ENCODE data around the gene IMMP2L. TPM values are rescaled to one million over a fixed set of nuclear protein-coding genes. Genes with fewer than 3 reads are reported as not detected.

Gene IMMP2L
- total RNA-seq, 1 donor from 2014 or later, result 31.9 TPM

GRCh38 chr7:111164442-111164841 lies 397.9 kb downstream of the IMMP2L start:
- CTCF ChIA-PET, result no interaction called here
- no peak overlapping the region for H3K4me3 Mint-ChIP-seq
- POLR2A ChIA-PET, result no interaction called here
- intact Hi-C loops (cut with micrococcal nuclease), result no loop called here
- DNase-seq (no peak), ATAC-seq (ENCODE audit: low read depth) (no peak)
- no peaks in the 10 kb centered on the region for H3K27me3 Mint-ChIP-seq
- no peak overlapping the region for H3K27ac Mint-ChIP-seq
- no peaks in the 10 kb centered on the region for H3K4me1 Mint-ChIP-seq
- H3K9me3 Mint-ChIP-seq, result no peaks in the 10 kb centered on the region
- TF ChIP-seq CTCF (IDR thresholded peaks at IDR 0.05), result no peak
- no peaks in the 10 kb centered on the region for H3K36me3 Mint-ChIP-seq (ENCODE audit: low read depth)

- Mint-ChIP-seq H3K4me3 (no peak overlapping the region), H3K9me3 (no peaks in the 10 kb centered on the region), H3K27me3 (no peaks in the 10 kb centered on the region), H3K4me1 (no peaks in the 10 kb centered on the region), H3K36me3 (ENCODE audit: low read depth) (no peaks in the 10 kb centered on the region), H3K27ac (no peak overlapping the region)
- DNase-seq (no peak), ATAC-seq (ENCODE audit: low read depth) (no peak)
- intact Hi-C loops (cut with micrococcal nuclease), result no loop called here
- CTCF ChIA-PET, result no interaction called here
- POLR2A ChIA-PET, result no interaction called here
- no peak for TF ChIP-seq CTCF (IDR thresholded peaks at IDR 0.05)
These were observed 399.6 kb downstream of the IMMP2L start for GRCh38 chr7:111162692-111163091.

- Mint-ChIP-seq H3K27ac (no peak overlapping the region), H3K36me3 (ENCODE audit: low read depth) (no peaks in the 10 kb centered on the region), H3K27me3 (no peaks in the 10 kb centered on the region), H3K4me3 (no peak overlapping the region), H3K4me1 (no peaks in the 10 kb centered on the region), H3K9me3 (no peaks in the 10 kb centered on the region)
- intact Hi-C loops (cut with micrococcal nuclease), result no loop called here
- DNase-seq (no peak), ATAC-seq (ENCODE audit: low read depth) (no peak)
- no peak for TF ChIP-seq CTCF (IDR thresholded peaks at IDR 0.05)
- CTCF ChIA-PET, result no interaction called here
- POLR2A ChIA-PET, result no interaction called here
These were observed 402.0 kb downstream of the IMMP2L start for GRCh38 chr7:111160297-111160696.

- no peaks in the 10 kb centered on the region for H3K36me3 Mint-ChIP-seq (ENCODE audit: low read depth)
- TF ChIP-seq CTCF (IDR thresholded peaks at IDR 0.05), result no peak
- H3K27ac Mint-ChIP-seq, result no peak overlapping the region
- H3K27me3 Mint-ChIP-seq, result no peaks in the 10 kb centered on the region
- intact Hi-C loops (cut with micrococcal nuclease), result no loop called here
- no peaks in the 10 kb centered on the region for H3K4me1 Mint-ChIP-seq
- ChIA-PET CTCF (no interaction called here), POLR2A (no interaction called here)
- DNase-seq (no peak), ATAC-seq (ENCODE audit: low read depth) (no peak)
- no peaks in the 10 kb centered on the region for H3K9me3 Mint-ChIP-seq
- no peak overlapping the region for H3K4me3 Mint-ChIP-seq
These were observed 402.9 kb downstream of the IMMP2L start for GRCh38 chr7:111159426-111159825.

GRCh38 chr7:111150709-111151108 lies 411.6 kb downstream of the IMMP2L start:
- ATAC-seq (ENCODE audit: low read depth), result no peak
- Mint-ChIP-seq H3K9me3 (no peaks in the 10 kb centered on the region), H3K36me3 (ENCODE audit: low read depth) (no peaks in the 10 kb centered on the region), H3K27me3 (no peaks in the 10 kb centered on the region), H3K4me3 (no peak overlapping the region), H3K27ac (no peak overlapping the region), H3K4me1 (no peaks in the 10 kb centered on the region)
- ChIA-PET POLR2A (no interaction called here), CTCF (interaction anchor here (0.8 kb wide), 1 partner anchor 52 kb away, joined by 3 read pairs; no protein-coding TSS in a partner anchor)
- no peak for DNase-seq
- intact Hi-C loops (cut with micrococcal nuclease), result no loop called here
- no peak for TF ChIP-seq CTCF (IDR thresholded peaks at IDR 0.05)
